ENCODE measurements around the gene LDLRAD3.

Gene LDLRAD3

DNA sequence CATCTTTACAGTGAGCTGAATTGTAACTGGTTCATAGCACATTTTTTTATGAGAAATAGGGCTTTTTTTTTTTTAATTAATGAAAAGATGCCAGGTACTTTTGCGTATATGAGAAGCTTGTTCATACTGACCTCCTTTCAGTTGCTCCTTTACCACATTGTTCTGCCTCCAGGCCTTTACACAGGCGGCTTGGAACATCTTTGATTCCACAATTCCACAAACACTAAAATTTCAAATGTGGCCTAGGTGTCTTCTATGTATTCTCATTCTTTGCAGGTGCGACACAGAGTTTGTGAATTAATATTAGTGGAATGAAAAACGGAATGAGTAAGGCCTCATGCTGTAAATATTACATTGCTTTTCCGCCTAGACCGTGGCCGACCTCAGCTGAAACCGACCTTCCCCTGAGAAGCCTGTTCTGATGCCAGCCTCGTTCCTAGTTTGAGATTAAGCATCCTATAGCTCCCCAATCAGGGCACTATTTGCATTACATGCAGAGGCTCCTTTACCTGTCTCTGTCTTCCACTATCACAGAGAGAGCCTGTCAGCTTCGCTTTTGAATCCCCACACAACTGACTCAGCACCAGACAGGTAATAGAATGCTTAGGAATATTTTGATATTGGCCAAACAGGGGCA is 125.8 kb downstream of the LDLRAD3 start:
- TF ChIP-seq RAD21 (IDR thresholded peaks at IDR 0.05; ENCODE audit: low read depth): peak; percentile 41
- TF ChIP-seq, protein P1, sequence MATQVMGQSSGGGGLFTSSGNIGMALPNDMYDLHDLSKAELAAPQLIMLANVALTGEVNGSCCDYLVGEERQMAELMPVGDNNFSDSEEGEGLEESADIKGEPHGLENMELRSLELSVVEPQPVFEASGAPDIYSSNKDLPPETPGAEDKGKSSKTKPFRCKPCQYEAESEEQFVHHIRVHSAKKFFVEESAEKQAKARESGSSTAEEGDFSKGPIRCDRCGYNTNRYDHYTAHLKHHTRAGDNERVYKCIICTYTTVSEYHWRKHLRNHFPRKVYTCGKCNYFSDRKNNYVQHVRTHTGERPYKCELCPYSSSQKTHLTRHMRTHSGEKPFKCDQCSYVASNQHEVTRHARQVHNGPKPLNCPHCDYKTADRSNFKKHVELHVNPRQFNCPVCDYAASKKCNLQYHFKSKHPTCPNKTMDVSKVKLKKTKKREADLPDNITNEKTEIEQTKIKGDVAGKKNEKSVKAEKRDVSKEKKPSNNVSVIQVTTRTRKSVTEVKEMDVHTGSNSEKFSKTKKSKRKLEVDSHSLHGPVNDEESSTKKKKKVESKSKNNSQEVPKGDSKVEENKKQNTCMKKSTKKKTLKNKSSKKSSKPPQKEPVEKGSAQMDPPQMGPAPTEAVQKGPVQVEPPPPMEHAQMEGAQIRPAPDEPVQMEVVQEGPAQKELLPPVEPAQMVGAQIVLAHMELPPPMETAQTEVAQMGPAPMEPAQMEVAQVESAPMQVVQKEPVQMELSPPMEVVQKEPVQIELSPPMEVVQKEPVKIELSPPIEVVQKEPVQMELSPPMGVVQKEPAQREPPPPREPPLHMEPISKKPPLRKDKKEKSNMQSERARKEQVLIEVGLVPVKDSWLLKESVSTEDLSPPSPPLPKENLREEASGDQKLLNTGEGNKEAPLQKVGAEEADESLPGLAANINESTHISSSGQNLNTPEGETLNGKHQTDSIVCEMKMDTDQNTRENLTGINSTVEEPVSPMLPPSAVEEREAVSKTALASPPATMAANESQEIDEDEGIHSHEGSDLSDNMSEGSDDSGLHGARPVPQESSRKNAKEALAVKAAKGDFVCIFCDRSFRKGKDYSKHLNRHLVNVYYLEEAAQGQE (IDR thresholded peaks at IDR 0.05; ENCODE audit: low read depth): no peak

GRCh38 chr11:36070213-36070953 is 126.5 kb downstream of the LDLRAD3 start:
- TF ChIP-seq TCF12 (IDR thresholded peaks at IDR 0.05; ENCODE audit: low read depth) (no peak), RAD21 (IDR thresholded peaks at IDR 0.05; ENCODE audit: low read depth) (no peak), EP300 (IDR thresholded peaks at IDR 0.05; ENCODE audit: borderline replicate concordance) (no peak), MAX (IDR thresholded peaks at IDR 0.05) (no peak), TAF1 (IDR thresholded peaks at IDR 0.05; ENCODE audit: low read depth) (no peak), FOXM1 (IDR thresholded peaks at IDR 0.05; ENCODE audit: borderline replicate concordance, low read depth) (no peak), CEBPB (IDR thresholded peaks at IDR 0.05) (no peak)
- TF ChIP-seq, protein P1 (IDR thresholded peaks at IDR 0.05; ENCODE audit: low read depth): no peak

- no peak for TF ChIP-seq TCF12 (IDR thresholded peaks at IDR 0.05; ENCODE audit: low read depth)
- no peak for TF ChIP-seq ZBTB7A (IDR thresholded peaks at IDR 0.05; ENCODE audit: low read depth)
- no peak for TF ChIP-seq MAX (IDR thresholded peaks at IDR 0.05)
- no peak for TF ChIP-seq FOXM1 (IDR thresholded peaks at IDR 0.05; ENCODE audit: borderline replicate concordance, low read depth)
- no peak for TF ChIP-seq EGR1 (IDR thresholded peaks at IDR 0.05)
- TF ChIP-seq RAD21 (IDR thresholded peaks at IDR 0.05; ENCODE audit: low read depth): no peak
- no peak for TF ChIP-seq CREB1 (IDR thresholded peaks at IDR 0.05; ENCODE audit: low read depth)
- no peak for TF ChIP-seq TAF1 (IDR thresholded peaks at IDR 0.05; ENCODE audit: low read depth)
- TF ChIP-seq NFIC (IDR thresholded peaks at IDR 0.05): no peak
- TF ChIP-seq, protein P1 (IDR thresholded peaks at IDR 0.05; ENCODE audit: low read depth): no peak
- TF ChIP-seq, protein P2, sequence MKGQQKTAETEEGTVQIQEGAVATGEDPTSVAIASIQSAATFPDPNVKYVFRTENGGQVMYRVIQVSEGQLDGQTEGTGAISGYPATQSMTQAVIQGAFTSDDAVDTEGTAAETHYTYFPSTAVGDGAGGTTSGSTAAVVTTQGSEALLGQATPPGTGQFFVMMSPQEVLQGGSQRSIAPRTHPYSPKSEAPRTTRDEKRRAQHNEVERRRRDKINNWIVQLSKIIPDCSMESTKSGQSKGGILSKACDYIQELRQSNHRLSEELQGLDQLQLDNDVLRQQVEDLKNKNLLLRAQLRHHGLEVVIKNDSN (IDR thresholded peaks at IDR 0.05): no peak
- TF ChIP-seq EP300 (IDR thresholded peaks at IDR 0.05; ENCODE audit: borderline replicate concordance): no peak
- TF ChIP-seq CEBPB (IDR thresholded peaks at IDR 0.05): no peak
- no peak for TF ChIP-seq YY1 (IDR thresholded peaks at IDR 0.05; ENCODE audit: low read depth)
These were observed 127.1 kb downstream of the LDLRAD3 start for GRCh38 chr11:36070954-36071330.

DNA sequence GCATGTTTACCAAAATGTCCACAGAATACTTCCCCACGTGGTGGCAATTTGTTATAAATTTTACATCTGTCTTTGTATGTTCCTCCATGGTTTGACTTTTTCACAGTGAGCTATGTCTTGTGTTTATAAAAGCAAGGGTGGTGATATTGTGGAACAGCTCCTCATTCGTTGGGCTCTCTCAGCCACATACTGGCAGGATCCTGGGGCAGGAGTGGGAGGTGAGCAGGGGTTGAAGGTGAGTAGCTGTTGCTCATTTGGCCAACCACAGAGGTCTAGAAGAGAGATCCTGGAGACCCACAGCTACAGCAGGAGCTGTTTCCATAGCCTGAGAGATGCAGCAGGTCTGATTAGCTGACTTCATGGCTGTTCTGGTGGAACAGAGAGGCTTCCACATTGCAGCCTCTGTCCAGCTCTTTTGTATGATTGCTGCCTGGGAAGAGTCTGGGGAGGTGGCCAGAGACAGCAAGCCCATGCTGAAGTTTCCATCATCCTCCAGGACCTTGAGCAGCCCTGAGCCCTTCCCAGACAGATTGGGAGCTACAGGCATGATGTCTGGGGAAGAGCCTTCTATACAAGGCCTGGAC is 128.1 kb downstream of the LDLRAD3 start:
- TF ChIP-seq EGR1 (IDR thresholded peaks at IDR 0.05) (no peak), TEAD4 (IDR thresholded peaks at IDR 0.05) (no peak), CEBPB (IDR thresholded peaks at IDR 0.05) (no peak), NFIC (IDR thresholded peaks at IDR 0.05) (no peak), RAD21 (IDR thresholded peaks at IDR 0.05; ENCODE audit: low read depth) (no peak), MAX (IDR thresholded peaks at IDR 0.05) (no peak), YY1 (IDR thresholded peaks at IDR 0.05; ENCODE audit: low read depth) (no peak), CREB1 (IDR thresholded peaks at IDR 0.05; ENCODE audit: low read depth) (no peak), EP300 (IDR thresholded peaks at IDR 0.05; ENCODE audit: borderline replicate concordance) (no peak), TAF1 (IDR thresholded peaks at IDR 0.05; ENCODE audit: low read depth) (no peak)
- TF ChIP-seq, protein P1 (IDR thresholded peaks at IDR 0.05; ENCODE audit: low read depth): no peak
- TF ChIP-seq, protein P2 (IDR thresholded peaks at IDR 0.05): no peak
